HFF-Myc (cell line): ENCODE data around the gene CLTCL1.
A peak's percentile ranks its signal among the peaks of the same experiment; 100 is the strongest.
"Not testable (repeated sequence)": the region's sequence is repeated elsewhere in the genome, so short reads cannot be mapped to it uniquely, and the experiment has no call there.

Experiments
- DNase-seq: peaks from one replicate; pipeline ENCODE4 v3.0.0-alpha.2; 2011; ENCODE audit warnings: low read depth; ENCODE audit errors: extremely low read depth
- H3K4me3 ChIP-seq: replicated peaks from 2 replicates; pipeline ENCODE4 v1.5.1; 2011; ENCODE audit warnings: low read depth, mild to moderate bottlenecking, control low read depth, low read length
- CTCF ChIP-seq: IDR thresholded peaks from 2 replicates; pipeline ENCODE4 v1.5.1; 2012; ENCODE audit warnings: mild to moderate bottlenecking, low read depth, low read length, control low read depth; ENCODE audit errors: missing control alignments

Gene CLTCL1

GRCh38 chr22:19291580-19292457, at the start of gene CLTCL1:
CLTCL1 (minus strand) TSS chr22:19291719; CDS start chr22:19291641, 78 bp downstream.
- H3K4me3 ChIP-seq: peak within 1 kb of the TSS; percentile 61
- no peak for TF ChIP-seq CTCF
- no peak for DNase-seq

- TF ChIP-seq CTCF: no peak
- no peak overlapping the region for H3K4me3 ChIP-seq
- no peak for DNase-seq
These were observed 45.6 kb upstream of the CLTCL1 start for GRCh38 chr22:19337137-19337536.

DNA sequence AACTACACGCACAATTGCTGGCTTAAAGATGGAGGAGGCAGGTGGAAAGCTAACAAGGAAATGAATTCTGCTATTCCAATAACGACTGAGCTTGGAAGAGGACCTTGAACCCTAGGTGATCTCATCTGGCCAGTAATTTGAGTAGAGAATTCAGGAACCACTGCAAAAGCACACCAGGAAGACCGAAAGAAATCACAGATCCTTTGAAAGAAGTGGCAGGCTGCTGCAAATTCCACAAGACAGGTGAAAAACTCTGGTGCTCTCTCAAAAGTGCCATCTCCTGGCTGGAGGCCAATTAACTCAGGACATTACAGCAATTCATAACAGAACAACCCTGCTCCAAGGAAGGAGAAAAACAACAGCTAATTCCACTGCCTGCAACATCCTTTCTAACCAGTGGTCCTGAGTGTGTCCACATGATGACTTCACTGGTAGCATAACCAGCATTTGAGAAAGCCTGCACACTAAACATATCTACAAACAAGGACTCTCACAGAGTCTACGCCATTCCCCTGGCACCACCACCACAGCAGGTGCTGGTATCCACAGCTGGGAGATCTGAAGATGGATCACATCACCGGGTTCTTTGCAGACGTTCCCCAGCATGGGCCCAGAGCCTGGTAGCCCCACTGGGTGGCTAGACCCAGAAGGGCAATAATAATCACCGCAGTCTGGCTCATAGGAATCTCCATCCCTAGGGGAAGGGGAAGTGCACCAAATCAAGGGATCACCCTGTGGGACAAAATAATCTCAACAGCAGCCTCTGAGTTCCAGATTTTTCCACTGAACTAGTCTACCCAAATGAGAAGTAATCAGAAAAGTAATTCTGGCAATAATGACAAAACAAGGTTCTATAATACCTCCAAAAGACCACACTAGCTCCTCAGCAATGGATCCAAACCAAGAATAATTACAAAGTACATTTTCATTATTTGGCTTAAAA, 44.9 kb upstream of the CLTCL1 start:
- no peak for TF ChIP-seq CTCF
- no peak overlapping the region for H3K4me3 ChIP-seq
- DNase-seq: no peak

- TF ChIP-seq CTCF: no peak
- DNase-seq: no peak
- no peak overlapping the region for H3K4me3 ChIP-seq
These were observed 40.5 kb upstream of the CLTCL1 start for GRCh38 chr22:19331975-19332374.

GRCh38 chr22:19331474-19331873, 40.0 kb upstream of the CLTCL1 start:
- DNase-seq: no peak
- H3K4me3 ChIP-seq: no peak overlapping the region
- no peak for TF ChIP-seq CTCF

GRCh38 chr22:19330865-19331418, 39.4 kb upstream of the CLTCL1 start:
- no peak overlapping the region for H3K4me3 ChIP-seq
- no peak for DNase-seq
- TF ChIP-seq CTCF: no peak

- DNase-seq, H3K4me3 ChIP-seq: not testable (repeated sequence)
These were observed 38.7 kb upstream of the CLTCL1 start for GRCh38 chr22:19330205-19330604.
